Esophagus muscularis mucosa (tissue), 4 donors: ENCODE results near the gene CNBD2.

Experiments used
- EP300 ChIP-seq: sonication (generic); formaldehyde crosslinking; IDR thresholded peaks from one replicate; pipeline ENCODE4 v1.6.1; 2017; ENCODE audit warnings: antibody characterized with exemption
- POLR2A ChIP-seq: fragments of 450-650 bp; IDR thresholded peaks from one replicate; pipeline ENCODE4 v1.6.1; 2017; ENCODE audit warnings: antibody characterized with exemption, moderate library complexity, mild to moderate bottlenecking, low read depth
- POLR2AphosphoS5 ChIP-seq, 2 donors: sonication (generic); formaldehyde crosslinking; IDR thresholded peaks; one replicate each; pipeline ENCODE4 v1.6.1; 2017; ENCODE audit warnings: antibody characterized with exemption in 2 of 2
- TF ChIP-seq, protein P1 (sequence below), 3 experiments: fragments of 200-600 bp in 2 of 3; fragments of 450-650 bp in 1 of 3; sonication (generic) in 2 of 3; IDR thresholded peaks; one replicate each; pipeline ENCODE4 v1.5.1; 2017 to 2019; ENCODE audit warnings: antibody characterized with exemption in 3 of 3, mild to moderate bottlenecking in 2 of 3, moderate library complexity in 1 of 3

DNA sequence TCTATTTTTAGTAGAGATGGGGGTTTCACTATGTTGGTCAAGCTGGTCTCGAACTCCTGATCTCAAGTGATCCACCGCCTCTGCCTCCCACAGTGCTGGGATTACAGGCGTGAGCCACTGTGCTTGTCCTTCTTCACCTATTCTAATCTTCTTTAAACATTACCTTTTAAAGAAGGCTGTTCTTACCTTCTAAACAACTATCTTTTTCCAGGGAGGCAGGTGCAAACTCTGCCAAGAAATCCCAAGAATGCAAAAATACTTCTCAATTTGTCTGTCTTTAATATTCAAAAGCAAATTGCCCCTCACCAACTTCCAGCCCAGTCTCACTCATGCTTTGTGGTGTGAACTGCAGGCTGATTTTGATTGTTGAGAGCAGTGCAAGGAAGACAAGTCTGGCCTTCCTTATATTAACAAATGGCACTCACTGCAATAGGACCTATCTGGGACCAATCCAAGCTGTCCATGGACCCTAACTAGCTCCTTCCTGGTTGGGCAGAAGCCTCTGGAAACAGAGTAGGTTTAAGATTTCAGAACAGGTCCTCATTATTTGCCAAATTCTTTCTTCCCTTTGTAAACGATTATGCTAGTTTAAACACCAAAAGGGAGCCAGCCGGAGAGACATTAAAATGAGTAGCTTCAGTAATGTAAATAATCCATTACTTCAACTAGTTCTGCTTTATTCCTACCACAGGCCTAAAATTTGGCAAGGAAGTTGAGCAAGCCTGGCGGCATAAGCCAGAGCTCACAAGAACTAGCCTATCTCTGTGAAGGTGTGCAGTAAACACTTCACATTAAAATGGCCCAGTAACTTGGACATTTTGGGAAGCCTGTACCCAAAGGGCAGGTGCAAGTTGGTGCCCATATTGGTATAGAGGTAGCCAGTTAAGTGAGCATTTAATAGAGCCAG, 15.7 kb upstream of the CNBD2 start:
- TF ChIP-seq, protein P1, sequence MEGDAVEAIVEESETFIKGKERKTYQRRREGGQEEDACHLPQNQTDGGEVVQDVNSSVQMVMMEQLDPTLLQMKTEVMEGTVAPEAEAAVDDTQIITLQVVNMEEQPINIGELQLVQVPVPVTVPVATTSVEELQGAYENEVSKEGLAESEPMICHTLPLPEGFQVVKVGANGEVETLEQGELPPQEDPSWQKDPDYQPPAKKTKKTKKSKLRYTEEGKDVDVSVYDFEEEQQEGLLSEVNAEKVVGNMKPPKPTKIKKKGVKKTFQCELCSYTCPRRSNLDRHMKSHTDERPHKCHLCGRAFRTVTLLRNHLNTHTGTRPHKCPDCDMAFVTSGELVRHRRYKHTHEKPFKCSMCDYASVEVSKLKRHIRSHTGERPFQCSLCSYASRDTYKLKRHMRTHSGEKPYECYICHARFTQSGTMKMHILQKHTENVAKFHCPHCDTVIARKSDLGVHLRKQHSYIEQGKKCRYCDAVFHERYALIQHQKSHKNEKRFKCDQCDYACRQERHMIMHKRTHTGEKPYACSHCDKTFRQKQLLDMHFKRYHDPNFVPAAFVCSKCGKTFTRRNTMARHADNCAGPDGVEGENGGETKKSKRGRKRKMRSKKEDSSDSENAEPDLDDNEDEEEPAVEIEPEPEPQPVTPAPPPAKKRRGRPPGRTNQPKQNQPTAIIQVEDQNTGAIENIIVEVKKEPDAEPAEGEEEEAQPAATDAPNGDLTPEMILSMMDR (IDR thresholded peaks at IDR 0.05) = no peak
- TF ChIP-seq POLR2A (no peak), EP300 (no peak), POLR2AphosphoS5 (IDR thresholded peaks at IDR 0.05) (no peak)
